Urinary bladder (tissue), 4 donors: ENCODE measurements around the gene ZFY. TPM values are rescaled to one million over a fixed set of nuclear protein-coding genes. Genes with fewer than 3 reads are reported as not detected.
A peak's percentile ranks its signal among the peaks of the same experiment; 100 is the strongest.
"Not testable (repeated sequence)": the region's sequence is repeated elsewhere in the genome, so short reads cannot be mapped to it uniquely, and the experiment has no call there.

Source experiments
- DNase-seq: peaks from one replicate; pipeline ENCODE4 v3.0.0-alpha.2; 2015; ENCODE audit errors: extremely low spot score
- H3K27ac ChIP-seq: one replicate; pipeline ENCODE4 v1.5.1; 2013; ENCODE audit warnings: low read depth, mild to moderate bottlenecking, moderate library complexity
- H3K36me3 ChIP-seq: one replicate; pipeline ENCODE4 v1.6.1; 2013; ENCODE audit warnings: mild to moderate bottlenecking, moderate library complexity; ENCODE audit not compliant: insufficient read depth
- H3K4me1 ChIP-seq: one replicate; pipeline ENCODE4 v1.6.1; 2013; ENCODE audit warnings: mild to moderate bottlenecking, moderate library complexity; ENCODE audit not compliant: insufficient read depth
- H3K4me3 ChIP-seq: one replicate; pipeline ENCODE4 v1.5.1; 2013; ENCODE audit warnings: low read depth, low read length
- WGBS: extraction: QIAGEN DNeasy Blood & Tissue Kit; methylation state at CpG from one replicate; pipeline ENCODE4 v1.1.7; 2013; 5-methylcytosine and 5-hydroxymethylcytosine counted together
- polyA plus RNA-seq: library from polyadenylated mRNA; stranded (reverse); fragments of 200-250 nt; gene quantifications from one replicate; pipeline ENCODE4 v1.2.3, GENCODE V29; 2013
- total RNA-seq: library from RNA; depleted of rRNA; stranded (reverse); fragments of >200 nt; gene quantifications from one replicate; pipeline ENCODE4 v1.2.3, GENCODE V29; 2014
- donor health status: healthy with polysubstance abuse.
- donor health status: healthy.

ZFY gene
- total and polyA plus RNA-seq, 2 donors, result 6.0 TPM; not detected in 1

- H3K4me3 ChIP-seq, result peak overlapping the region; percentile 44
- 18% methylated on average over 15 of the region's 15 CpGs for WGBS
- no peaks in the 10 kb centered on the region for H3K4me1 ChIP-seq
- no peaks in the 10 kb centered on the region for H3K36me3 ChIP-seq
- no peak for DNase-seq
- H3K27ac ChIP-seq, result peak overlapping the region; percentile 62
Observed at GRCh38 chrY:3002680-3003515, 67.7 kb downstream of the ZFY start.

DNA sequence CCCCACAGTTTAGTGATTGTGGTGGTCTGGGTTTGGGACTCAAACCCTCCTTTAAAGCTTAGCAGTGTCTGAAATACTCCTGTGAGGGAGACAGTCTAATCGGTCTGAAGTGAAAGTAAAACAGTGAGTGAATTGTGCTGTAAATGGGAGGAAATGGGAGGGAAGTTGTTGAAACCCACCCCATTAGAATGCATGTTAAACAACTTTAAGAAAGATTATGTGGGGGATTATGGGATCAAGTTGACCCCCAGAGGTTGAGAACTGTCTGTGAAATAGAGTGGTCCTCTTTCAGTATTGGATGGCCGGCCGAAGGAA is 68.3 kb downstream of the ZFY start:
- Histone ChIP-seq H3K4me1 (no peaks in the 10 kb centered on the region), H3K4me3 (peak overlapping the region; percentile 44), H3K36me3 (no peaks in the 10 kb centered on the region), H3K27ac (peak overlapping the region; percentile 62)
- 2% methylated on average over 3 of the region's 3 CpGs for WGBS
- DNase-seq, result no peak

GRCh38 chrY:3003846-3004245 is 68.7 kb downstream of the ZFY start:
- Histone ChIP-seq H3K4me1 (no peaks in the 10 kb centered on the region), H3K36me3 (no peaks in the 10 kb centered on the region), H3K4me3 (peak overlapping the region; percentile 44), H3K27ac (peak overlapping the region; percentile 62)
- WGBS, result 10% methylated on average over 5 of the region's 5 CpGs
- no peak for DNase-seq

DNA sequence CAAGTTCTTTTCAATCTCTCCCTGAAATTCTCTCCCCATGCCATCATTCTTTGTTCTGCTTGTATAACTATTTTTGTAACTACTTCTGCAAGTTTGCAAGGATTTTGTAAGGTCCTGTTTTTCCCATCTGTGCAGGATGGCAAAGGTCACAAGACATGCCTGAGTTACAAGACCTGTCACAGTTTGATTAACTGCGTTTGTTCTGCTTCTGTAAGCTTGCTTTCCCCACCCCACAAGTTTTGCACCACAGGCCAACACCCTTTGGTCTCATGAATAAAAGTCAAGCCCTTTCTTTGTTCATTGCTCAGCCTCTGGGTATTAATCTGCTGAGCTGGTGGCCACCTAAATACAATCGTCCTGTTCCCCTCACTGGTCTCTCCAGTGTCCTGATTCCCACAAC is 70.8 kb downstream of the ZFY start:
- not testable (repeated sequence) for DNase-seq, H3K4me3 ChIP-seq, H3K36me3 ChIP-seq, H3K27ac ChIP-seq, H3K4me1 ChIP-seq
- WGBS, result 65% methylated on average over 2 of the region's 2 CpGs

GRCh38 chrY:3007967-3008366 is 72.8 kb downstream of the ZFY start:
- no peak overlapping the region for H3K27ac ChIP-seq
- DNase-seq, result no peak
- H3K4me1 ChIP-seq, result no peaks in the 10 kb centered on the region
- no peaks in the 10 kb centered on the region for H3K36me3 ChIP-seq
- H3K4me3 ChIP-seq, result no peak overlapping the region

- H3K4me1 ChIP-seq, result no peaks in the 10 kb centered on the region
- H3K27ac ChIP-seq, result no peak overlapping the region
- DNase-seq, result no peak
- H3K4me3 ChIP-seq, result no peak overlapping the region
- H3K36me3 ChIP-seq, result no peaks in the 10 kb centered on the region
- 62% methylated on average over 4 of the region's 4 CpGs for WGBS
Observed at GRCh38 chrY:3012226-3012625, 77.0 kb downstream of the ZFY start.

DNA sequence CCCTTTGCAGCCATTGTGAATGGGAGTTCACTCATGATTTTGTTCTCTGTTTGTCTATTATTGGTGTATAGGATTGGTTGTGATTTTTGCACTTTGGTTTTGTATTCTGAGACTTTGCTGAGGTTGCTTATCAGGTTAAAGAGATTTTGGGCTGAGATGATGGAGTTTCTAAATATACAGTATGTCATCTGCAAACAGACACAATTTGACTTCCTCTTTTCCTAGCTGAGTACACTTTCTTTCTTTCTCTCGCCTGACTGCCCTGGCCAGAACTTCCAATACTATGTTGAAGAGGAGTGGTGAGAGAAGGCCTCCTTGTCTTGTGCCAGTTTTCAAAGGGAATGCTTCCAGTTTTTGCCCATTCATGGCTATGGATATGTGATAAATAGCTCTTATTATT is 81.4 kb downstream of the ZFY start:
- no peak for DNase-seq
- 71% methylated on average over 1 of the region's 1 CpG for WGBS
- H3K36me3 ChIP-seq, result no peaks in the 10 kb centered on the region
- no peak overlapping the region for H3K27ac ChIP-seq
- no peaks in the 10 kb centered on the region for H3K4me1 ChIP-seq
- no peak overlapping the region for H3K4me3 ChIP-seq

GRCh38 chrY:3018546-3018945 is 83.4 kb downstream of the ZFY start:
- DNase-seq, result no peak
- 46% methylated on average over 1 of the region's 1 CpG for WGBS
- Histone ChIP-seq H3K4me1 (no peaks in the 10 kb centered on the region), H3K27ac (no peak overlapping the region), H3K4me3 (no peak overlapping the region), H3K36me3 (no peaks in the 10 kb centered on the region)

DNA sequence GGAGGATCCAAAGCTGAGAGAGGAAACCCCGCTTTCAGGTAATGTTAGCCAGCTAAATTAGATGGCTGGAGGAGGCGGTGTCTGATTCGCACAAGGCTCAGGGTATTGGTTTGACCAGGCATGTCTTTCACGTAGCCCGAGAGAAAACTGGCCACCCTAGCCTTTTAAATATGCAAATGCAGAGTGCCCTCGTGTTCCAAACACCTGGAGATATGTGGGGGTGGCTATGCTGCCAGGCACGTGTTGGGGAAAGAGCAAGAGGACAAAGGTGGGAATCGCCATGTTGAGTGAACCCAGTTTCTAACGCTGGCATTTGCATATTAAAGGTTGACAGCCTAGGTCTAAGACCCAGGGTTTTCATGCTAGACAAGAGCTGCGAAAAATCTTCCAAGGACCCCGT is 84.4 kb downstream of the ZFY start:
- Histone ChIP-seq H3K36me3 (no peaks in the 10 kb centered on the region), H3K27ac (no peak overlapping the region), H3K4me3 (no peak overlapping the region), H3K4me1 (no peaks in the 10 kb centered on the region)
- no peak for DNase-seq
- WGBS, result 91% methylated on average over 11 of the region's 11 CpGs

GRCh38 chrY:3021176-3021575 is 86.0 kb downstream of the ZFY start:
- 70% methylated on average over 2 of the region's 2 CpGs for WGBS
- H3K36me3 ChIP-seq, result no peaks in the 10 kb centered on the region
- no peak for DNase-seq

DNA sequence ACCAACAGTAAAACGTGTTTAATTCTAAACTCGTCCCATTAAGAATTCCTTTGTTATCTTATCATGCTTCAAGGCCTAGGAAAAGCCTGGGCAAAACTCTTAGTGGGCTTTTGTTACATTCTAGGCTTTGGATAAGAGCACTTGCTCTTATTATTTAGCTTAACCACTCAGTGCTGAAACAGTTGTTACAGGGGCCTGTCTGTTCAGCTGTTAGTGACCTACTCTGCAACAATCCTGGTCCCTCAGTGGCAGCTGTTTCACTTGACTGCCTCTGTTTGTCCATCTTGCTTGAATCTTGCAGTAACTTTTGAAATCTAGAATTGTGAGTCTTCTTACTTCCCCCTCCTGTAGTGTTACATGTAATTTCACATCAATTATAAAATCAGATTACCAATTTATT is 88.4 kb downstream of the ZFY start:
- no peak overlapping the region for H3K4me3 ChIP-seq
- no peak overlapping the region for H3K27ac ChIP-seq
- no peaks in the 10 kb centered on the region for H3K4me1 ChIP-seq
- no peaks in the 10 kb centered on the region for H3K36me3 ChIP-seq
- no peak for DNase-seq
- WGBS, result 44% methylated on average over 2 of the region's 2 CpGs

More at GRCh38 chrY:3021176-3021575, 86.0 kb downstream of the ZFY start:
- H3K4me3 ChIP-seq, result no peak overlapping the region
- no peaks in the 10 kb centered on the region for H3K4me1 ChIP-seq
- H3K27ac ChIP-seq, result no peak overlapping the region

DNA sequence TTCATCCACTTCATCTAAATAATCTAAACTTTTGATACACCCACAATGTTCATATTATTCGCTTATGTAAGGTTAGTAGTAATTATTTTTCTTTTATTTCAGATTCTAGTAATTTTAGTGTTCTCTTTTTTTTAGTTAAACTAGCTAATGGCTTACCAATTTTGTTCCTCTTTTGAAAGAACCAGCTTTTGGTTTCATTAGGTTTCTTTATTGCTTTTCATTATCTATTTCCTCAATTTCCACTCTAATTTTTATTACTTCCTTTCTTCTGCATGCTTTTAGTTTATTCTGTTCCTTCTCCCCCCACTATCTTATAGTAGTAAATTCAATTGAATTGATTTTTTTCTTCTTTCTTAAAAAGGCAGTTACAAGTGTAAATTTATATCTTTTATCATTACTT is 90.2 kb downstream of the ZFY start:
- Histone ChIP-seq H3K4me1 (no peaks in the 10 kb centered on the region), H3K36me3 (no peaks in the 10 kb centered on the region), H3K4me3 (no peak overlapping the region), H3K27ac (no peak overlapping the region)
- no peak for DNase-seq
- 93% methylated on average over 1 of the region's 1 CpG for WGBS
